GM19351 (cell line): ENCODE data around the gene CMIP.
"Not testable (repeated sequence)": the region's sequence is repeated elsewhere in the genome, so short reads cannot be mapped to it uniquely, and the experiment has no call there.

Experiments used
- ATAC-seq: cut with Tn5 transposase; IDR thresholded peaks from one replicate; pipeline ENCODE4 v1.9.1; 2021; ENCODE audit warnings: mild to moderate bottlenecking, moderate library complexity; ENCODE audit not compliant: unreplicated experiment

The CMIP gene

DNA sequence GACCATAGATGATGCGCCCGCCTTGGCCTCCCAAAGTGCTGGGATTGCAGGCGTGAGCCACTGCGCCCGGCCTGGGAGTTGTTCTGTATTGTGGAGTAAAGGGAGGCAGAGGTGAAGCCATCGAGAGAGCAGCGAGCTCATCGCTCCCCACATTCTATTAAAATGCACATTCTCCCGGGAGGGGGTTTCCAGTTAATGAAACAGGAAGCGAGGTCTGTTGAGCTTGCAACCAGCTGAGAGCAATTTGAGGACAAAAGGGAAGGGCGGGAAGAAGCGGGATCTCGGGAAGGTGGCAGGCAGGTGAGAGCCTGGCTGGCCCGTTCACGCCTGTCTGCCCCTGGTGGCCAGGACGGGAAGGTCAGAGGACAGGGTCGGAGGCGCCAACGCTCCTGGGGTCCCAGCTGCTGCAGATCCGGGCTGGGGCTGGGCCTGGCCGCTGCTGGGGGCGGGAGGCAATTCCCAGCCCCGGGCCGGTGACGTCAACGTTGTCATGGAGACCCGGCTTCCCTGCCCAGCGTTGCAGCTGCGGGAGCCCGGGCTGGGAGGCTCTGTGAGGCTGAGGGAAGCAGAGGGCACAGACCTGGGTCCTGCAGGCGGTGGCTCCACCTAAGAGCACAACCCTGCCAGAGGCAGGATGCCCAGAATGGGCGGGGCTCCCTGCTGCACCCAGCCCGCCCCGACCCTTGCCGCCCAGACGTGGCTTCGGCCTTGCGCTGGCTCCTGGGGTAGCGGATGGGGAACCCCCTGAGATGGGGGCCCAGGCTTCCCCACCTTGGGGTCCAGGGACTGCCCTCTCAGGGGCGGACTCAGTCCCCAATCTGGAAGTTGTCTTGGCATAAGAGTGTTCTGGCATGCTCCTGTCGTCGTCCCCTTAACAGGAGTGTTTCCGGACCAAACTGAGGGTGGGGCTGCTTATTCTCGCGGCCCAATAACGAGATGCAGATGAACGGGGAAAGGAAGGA lies 285.8 kb downstream of the CMIP start:
- peak; percentile 91 for ATAC-seq

DNA sequence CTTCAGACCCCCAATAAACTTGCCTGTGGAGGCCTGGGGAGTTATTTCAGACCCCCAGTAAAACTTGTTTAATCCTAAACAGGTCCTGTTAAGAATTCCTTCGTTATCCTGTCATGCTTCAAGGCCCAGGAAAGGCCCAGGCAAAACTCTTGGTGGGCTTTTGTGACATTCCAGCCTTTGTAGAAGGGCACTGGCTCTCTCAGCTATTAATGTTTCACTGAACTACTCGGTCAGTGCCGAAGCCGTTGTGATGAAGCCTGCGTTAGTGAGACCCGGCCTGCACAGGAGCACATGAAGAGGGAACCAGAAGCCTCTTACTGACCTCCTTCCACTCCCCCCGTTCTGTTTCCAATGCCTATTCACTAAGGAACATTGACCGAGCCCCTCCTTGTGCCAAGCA lies 287.0 kb downstream of the CMIP start:
- no peak for ATAC-seq

- no peak for ATAC-seq
Observed at GRCh38 chr16:81732699-81733098, 288.1 kb downstream of the CMIP start.

DNA sequence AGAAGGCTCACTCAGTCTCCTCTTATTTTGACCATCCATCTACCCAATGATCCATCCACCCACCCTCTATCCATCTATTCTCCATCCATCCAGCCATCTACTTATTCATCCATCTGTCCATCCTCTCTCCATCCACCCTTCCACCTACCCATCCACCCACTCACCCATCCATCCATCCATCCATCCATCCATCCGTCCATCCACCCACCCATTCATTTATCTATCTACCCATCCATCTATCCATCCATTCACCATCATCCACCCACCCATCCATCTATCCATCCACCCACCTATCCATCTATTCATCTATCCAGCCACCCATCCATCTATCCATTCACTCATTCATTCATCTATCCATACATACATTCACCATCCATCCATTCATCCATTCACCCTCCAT lies 288.7 kb downstream of the CMIP start:
- no peak for ATAC-seq

DNA sequence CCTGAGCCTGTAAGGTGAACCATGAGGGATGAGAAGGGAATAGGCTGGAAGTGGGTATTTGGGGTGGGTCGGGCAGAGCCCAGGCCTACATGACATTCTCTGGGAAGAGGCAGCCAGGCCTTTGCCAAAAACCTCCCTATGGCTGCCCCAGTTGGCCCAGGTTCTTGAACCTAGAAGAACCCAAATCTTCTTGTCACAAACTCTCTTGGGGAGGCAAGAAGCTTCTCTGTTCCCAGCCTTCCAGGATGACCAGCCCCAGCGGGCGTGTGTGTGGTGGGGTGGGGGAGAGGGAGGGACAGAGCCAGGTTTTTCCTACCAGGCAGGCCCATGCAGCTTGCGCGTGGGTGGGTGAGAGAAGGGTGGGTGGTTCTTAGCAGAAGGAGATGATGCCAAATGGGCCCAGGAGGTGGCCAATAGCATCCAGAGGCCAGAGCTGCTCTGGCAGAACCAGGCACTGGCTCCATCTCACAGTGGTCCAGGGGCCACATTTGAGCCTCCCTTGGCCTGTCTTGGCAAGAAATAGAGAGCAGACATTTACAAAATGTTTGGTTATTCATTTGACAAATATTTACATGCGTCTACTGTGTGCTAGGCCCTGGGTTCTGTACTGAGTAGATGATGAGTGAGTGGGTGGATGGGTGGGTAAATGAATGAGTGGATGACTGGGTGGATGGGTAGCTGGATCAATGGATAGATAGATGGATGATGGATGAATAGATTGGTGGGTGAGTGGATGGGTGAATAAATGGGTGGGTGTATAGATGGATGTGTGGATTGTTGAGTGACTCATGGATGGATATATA lies 290.2 kb downstream of the CMIP start:
- no peak for ATAC-seq

DNA sequence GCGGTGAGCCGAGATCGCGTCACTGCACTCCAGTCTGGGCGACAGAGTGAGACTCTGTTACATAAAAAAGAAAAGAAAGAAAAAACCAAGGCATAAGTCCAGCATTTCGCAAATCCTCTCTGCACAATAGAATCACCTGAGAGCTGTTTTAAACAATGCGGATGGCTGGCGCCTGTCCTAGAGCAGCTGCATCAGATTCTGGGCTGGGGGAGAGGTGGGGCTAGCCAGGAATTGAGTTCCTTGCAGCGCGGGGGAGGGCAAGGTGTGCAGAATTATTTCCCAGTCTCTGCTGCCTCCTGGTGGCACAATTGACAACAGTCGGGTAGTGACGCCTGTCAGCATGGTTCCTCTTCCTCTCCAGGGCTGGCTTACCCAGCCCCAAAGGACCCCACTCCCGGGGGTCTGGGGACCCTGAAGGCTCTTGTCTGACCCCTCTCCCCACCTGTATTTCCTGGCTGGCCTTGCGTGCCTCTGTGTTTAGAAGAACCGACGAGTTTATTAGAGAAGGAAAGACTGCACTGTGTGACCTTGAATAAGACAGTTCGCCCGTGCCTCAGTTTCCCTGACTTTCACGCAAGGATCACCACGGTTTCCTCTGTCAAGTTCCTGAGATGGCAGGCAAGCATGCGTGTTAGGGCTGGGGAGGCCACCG lies 293.4 kb downstream of the CMIP start:
- peak; percentile 60 for ATAC-seq

GRCh38 chr16:81738783-81739496 lies 294.3 kb downstream of the CMIP start:
- peak; percentile 29 for ATAC-seq

GRCh38 chr16:81739503-81739902 lies 294.9 kb downstream of the CMIP start:
- ATAC-seq: no peak

GRCh38 chr16:81740169-81740568 lies 295.6 kb downstream of the CMIP start:
- ATAC-seq: peak; percentile 70

- not testable (repeated sequence) for ATAC-seq
Observed at GRCh38 chr16:81741430-81741770, 296.8 kb downstream of the CMIP start.

DNA sequence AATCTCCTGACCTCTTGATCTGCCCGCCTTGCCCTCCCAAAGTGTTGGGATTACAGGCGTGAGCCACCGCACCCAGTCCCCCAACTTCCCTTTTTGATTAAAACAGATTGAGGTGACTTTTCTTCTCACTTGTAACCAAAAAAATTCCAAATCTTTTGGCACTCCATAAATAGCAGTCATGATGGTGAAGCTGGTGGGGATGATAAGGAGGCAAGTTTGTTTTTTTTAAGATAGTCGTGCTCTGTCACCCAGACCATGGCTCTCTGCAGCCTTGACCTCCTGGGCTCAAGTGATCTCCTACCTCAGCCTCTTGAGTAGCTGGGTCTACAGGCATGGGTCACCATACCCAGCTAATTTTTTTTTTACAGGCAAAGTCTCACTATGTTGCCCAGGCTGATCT lies 299.8 kb downstream of the CMIP start:
- no peak for ATAC-seq

- no peak for ATAC-seq
Observed at GRCh38 chr16:81744911-81745310, 300.3 kb downstream of the CMIP start.

DNA sequence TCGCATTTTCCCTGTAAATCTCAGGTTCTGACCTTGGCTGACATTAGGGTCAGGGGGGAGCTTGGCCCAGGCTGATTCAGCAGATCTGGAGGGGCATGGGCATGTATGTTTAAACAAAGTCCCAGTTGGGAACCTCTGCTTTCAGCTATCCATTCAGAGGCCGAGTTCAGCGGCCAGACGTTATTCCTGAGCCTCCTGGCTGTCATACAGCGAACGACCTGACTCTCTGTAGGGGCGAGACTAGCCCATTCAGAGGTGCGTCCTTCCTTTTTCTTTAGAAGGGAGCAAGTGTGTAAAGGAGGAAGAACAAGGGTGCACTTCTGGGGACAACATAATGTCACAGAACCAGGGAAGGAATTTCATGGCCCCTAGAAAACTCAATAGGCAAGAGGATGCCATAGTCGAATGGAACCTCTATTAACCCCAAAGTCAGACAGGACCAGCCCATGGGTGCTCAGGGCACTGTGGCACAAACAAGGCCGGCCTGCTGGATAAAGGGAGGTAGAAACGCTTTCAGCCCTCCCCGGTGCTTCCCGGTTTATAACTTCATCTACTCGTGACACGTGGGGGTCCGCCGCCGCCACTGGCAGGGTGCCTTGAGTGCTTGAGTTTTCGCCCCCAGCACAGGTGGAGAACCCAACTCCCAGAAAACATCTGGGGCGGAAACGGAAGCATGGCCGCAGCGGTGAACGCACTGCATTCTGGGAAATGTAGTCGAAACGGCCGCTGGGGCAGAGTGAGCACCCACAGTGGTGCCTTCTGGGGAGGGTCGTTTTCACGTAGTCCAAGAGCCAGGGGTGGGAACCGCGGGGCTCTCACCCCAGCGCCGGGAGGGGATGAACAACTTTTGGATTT lies 301.3 kb downstream of the CMIP start:
- peak; percentile 81 for ATAC-seq

DNA sequence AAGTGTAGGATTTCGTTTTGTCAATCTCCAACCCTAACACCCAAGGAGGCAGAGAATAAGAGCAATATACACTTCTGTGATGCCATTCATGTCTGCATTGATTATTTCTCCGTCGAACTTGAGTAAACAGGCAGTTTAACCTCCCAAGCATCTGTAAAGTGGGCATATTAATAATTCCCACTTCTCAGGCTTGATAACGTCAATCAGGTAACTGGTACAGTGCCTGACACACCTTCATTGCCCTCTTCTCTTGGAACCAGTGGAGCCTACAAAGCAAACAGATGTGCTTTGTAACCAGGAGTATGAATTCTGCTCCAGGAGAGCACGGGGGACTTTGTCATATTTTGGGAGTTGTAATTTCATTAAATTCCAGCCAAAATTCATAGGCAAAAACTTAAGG lies 302.0 kb downstream of the CMIP start:
- no peak for ATAC-seq

- ATAC-seq: no peak
Observed at GRCh38 chr16:81748476-81749198, 304.0 kb downstream of the CMIP start.

- peak; percentile 95 for ATAC-seq
Observed at GRCh38 chr16:81752225-81752875, 307.7 kb downstream of the CMIP start.

- ATAC-seq: no peak
Observed at GRCh38 chr16:81752876-81753227, 308.2 kb downstream of the CMIP start.

- ATAC-seq: no peak
Observed at GRCh38 chr16:81754858-81755257, 310.2 kb downstream of the CMIP start.
